ENCODE results near the gene SOCS1. TPM values are rescaled to one million over a fixed set of nuclear protein-coding genes. Genes with fewer than 3 reads are reported as not detected.

Gene SOCS1
- total and polyA plus RNA-seq, 2 of the 4 experiments (the other 2 are of a cell fraction) = 2.0 to 22.0 TPM

- Histone ChIP-seq H2AK5ac (ENCODE audit: low read depth, low read length) (no peak overlapping the region), H4K5ac (ENCODE audit: low read depth, low read length) (no peak overlapping the region), H3K4me2 (ENCODE audit: low read depth, low read length) (no peak overlapping the region), H4K8ac (ENCODE audit: low read depth in 2 of 2, low read length in 2 of 2) (no peak overlapping the region), H3K36me3 (ENCODE audit: control insufficient read depth, insufficient read depth, low read length) (no peaks in the 10 kb centered on the region), H2BK15ac (ENCODE audit: low read depth, low read length) (no peak overlapping the region), H3K9ac (ENCODE audit: low read depth, low read length) (no peak overlapping the region), H3K4me3 (ENCODE audit: insufficient read depth, low read depth, low read length) (no peak overlapping the region), H2BK5ac (ENCODE audit: low read depth, low read length, poor library complexity, severe bottlenecking) (no peak overlapping the region), H3K18ac (ENCODE audit: low read depth, low read length) (no peak overlapping the region), H3K27ac (ENCODE audit: insufficient read depth, low read length) (no peak overlapping the region), H3K56ac (ENCODE audit: extremely low read depth, insufficient read depth, low read length) (no peak overlapping the region), H3K9me1 (ENCODE audit: insufficient read depth, low read length) (no peaks in the 10 kb centered on the region), H4K20me1 (ENCODE audit: insufficient read depth, low read length) (no peaks in the 10 kb centered on the region), H3K79me1 (ENCODE audit: low read depth in 1 of 2, low read length in 2 of 2) (no peaks in the 10 kb centered on the region), H2BK120ac (ENCODE audit: low read depth, low read length) (no peak overlapping the region), H4K91ac (ENCODE audit: insufficient read depth, low read depth, low read length) (no peak overlapping the region), H2AFZ (replicated peaks; ENCODE audit: low read length, poor library complexity) (no peak overlapping the region), H3K23ac (ENCODE audit: low read depth, low read length) (no peak overlapping the region), H3K14ac (replicated peaks; ENCODE audit: low read depth, low read length) (no peak overlapping the region), H3K9me3 (ENCODE audit: control insufficient read depth, insufficient read depth, low read length) (peaks cover 23% of the 10 kb centered on the region), H2AK9ac (replicated peaks; ENCODE audit: low read depth, low read length, poor library complexity) (no peak overlapping the region), H3K4me1 (ENCODE audit: control insufficient read depth, insufficient read depth, low read length) (no peaks in the 10 kb centered on the region), H2BK20ac (ENCODE audit: low read depth, low read length) (no peak overlapping the region), H3K4ac (ENCODE audit: low read depth, low read length) (no peak overlapping the region), H3K27me3 (ENCODE audit: control insufficient read depth, insufficient read depth, low read length) (no peaks in the 10 kb centered on the region; the same call in 1 of the 2 replicates)
- DNase-seq (peak; percentile 25), ATAC-seq (ENCODE audit: low read depth) (no peak)
- WGBS, 2 experiments (ENCODE audit: extremely low coverage in 2 of 2, insufficient read length in 1 of 2) = 40% methylated on average over 1 of the region's 3 CpGs; no CpG with 5 or more reads in 1 of the 2 experiments
- BruUV-seq (replicated peaks) = no TSS peak
- dilution Hi-C loops (cut with HindIII; ENCODE audit: low sequenced_read_pairs, unreplicated experiment) (no loop called here), intact Hi-C loops (cut with micrococcal nuclease) (no loop called here), in situ Hi-C loops (cut with MboI; ENCODE audit: low sequenced_read_pairs) (no loop called here)
- TF ChIP-seq USF2 (IDR thresholded peaks at IDR 0.05; ENCODE audit: low read depth, low read length) (no peak), MAZ (IDR thresholded peaks at IDR 0.05; ENCODE audit: borderline replicate concordance, low read depth, low read length) (no peak), RCOR1 (IDR thresholded peaks at IDR 0.05; ENCODE audit: insufficient replicate concordance, low read length) (no peak), BHLHE40 (IDR thresholded peaks at IDR 0.05; ENCODE audit: low read depth, low read length) (no peak), NFE2L2 (IDR thresholded peaks at IDR 0.05; ENCODE audit: low read depth, low read length) (no peak), MXI1 (IDR thresholded peaks at IDR 0.05; ENCODE audit: borderline replicate concordance, low read depth, low read length) (no peak)
- POLR2A ChIA-PET (ENCODE audit: unreplicated experiment) = no interaction called here
- CTCF ChIA-PET = interaction anchor here (0.6 to 0.9 kb wide), 2 partner anchors 34 to 175 kb away, joined by 3 read pairs; no protein-coding TSS in a partner anchor
These were observed 38.1 kb downstream of the SOCS1 start for GRCh38 chr16:11217651-11218603.

Measured in IMR-90 (cell line).